ENCODE measurements around the gene STRA8.

GRCh38 chr7:135270577-135271254, 37.1 kb downstream of the STRA8 start:
- TF ChIP-seq POLR2A (IDR thresholded peaks at IDR 0.05) (no peak), POLR2AphosphoS5 (IDR thresholded peaks at IDR 0.05) (no peak)
- TF ChIP-seq, protein P1, sequence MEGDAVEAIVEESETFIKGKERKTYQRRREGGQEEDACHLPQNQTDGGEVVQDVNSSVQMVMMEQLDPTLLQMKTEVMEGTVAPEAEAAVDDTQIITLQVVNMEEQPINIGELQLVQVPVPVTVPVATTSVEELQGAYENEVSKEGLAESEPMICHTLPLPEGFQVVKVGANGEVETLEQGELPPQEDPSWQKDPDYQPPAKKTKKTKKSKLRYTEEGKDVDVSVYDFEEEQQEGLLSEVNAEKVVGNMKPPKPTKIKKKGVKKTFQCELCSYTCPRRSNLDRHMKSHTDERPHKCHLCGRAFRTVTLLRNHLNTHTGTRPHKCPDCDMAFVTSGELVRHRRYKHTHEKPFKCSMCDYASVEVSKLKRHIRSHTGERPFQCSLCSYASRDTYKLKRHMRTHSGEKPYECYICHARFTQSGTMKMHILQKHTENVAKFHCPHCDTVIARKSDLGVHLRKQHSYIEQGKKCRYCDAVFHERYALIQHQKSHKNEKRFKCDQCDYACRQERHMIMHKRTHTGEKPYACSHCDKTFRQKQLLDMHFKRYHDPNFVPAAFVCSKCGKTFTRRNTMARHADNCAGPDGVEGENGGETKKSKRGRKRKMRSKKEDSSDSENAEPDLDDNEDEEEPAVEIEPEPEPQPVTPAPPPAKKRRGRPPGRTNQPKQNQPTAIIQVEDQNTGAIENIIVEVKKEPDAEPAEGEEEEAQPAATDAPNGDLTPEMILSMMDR (IDR thresholded peaks at IDR 0.05), result no peak
